SIG-M5 treated with dmso at 0.1 percent for 504 hours (cell line): ENCODE data around the gene FUOM.
"Not testable (repeated sequence)": the region's sequence is repeated elsewhere in the genome, so short reads cannot be mapped to it uniquely, and the experiment has no call there.

Experiments
- DNase-seq: peaks from one replicate; lab custom pipeline; 2025; ENCODE audit not compliant: unreplicated experiment; lab: John Stamatoyannopoulos, UW

FUOM gene

DNA sequence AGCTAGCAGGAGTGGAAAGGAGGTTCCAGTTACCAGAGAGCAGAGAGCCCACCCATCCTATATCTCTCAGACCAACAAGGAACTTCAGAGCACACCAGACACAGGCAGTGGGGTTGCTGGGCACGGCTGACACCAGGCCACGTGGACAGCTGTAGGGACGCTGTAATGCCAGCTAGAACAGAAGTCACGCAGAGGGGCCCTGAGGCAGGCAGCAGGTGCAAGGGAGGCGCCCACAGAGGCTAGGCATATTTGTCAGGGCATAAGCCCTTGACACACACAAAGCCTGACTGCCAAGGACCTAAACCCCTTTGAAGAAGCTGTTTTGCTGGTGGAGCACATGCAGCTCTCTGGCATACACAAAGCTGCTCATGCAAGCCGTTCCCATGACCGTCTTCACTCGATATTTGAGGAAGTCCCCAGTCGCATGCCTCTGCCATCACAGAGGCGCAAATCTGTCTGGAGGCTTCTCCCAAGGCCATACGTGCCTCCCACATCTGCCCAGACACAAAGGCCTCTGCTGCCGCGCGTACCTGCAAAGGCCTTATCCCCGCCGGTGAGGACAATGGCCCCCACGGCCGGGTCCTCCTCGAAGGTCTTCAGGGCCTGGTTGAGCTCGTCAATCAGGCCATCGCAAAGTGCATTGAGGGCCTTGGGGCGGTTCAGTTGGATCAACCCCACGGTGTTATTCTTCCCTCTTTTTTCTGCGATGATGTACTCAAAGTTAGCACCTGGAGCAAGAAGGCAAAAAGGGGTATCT, 12.4 kb upstream of the FUOM start:
- DNase-seq: no peak

DNA sequence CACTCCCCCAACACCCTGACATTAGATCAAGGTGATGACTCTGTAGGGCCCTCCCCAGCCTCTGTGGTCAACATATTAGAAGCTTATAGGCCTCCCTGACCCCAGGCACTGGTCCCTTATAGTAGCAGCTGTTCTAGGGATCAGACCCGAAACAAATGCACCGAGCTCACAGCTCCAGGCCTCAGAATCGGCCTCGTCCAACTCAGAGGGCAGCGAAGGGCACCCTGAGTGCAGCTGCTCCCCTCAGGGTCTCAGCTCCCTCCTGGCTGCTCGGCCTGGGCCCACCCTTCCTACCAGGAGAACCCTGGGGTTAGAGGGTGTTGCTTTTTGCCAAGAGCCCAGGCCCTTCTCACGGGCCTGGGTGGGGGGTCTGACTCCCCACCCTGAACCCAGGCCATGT, 10.3 kb upstream of the FUOM start:
- no peak for DNase-seq

DNA sequence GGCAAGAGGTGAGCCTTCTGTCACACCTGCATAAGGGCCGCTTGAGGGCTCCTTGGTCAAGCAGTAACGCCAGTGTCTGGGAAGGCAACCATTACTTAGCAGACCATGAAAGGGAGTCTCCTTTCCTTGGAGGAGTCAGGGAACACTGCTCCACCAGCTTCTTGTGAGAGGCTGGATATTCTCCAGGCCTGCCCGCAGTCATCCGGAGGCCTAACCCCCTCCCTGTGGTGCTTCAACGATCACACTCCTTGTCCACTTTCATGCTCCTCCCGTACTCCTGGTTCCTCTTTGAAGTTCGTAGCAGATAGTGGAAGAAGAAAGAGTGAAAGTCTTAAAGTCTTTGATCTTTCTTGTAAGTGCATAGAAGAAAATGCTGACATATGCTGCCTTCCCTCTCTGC, 9.6 kb upstream of the FUOM start:
- not testable (repeated sequence) for DNase-seq

DNA sequence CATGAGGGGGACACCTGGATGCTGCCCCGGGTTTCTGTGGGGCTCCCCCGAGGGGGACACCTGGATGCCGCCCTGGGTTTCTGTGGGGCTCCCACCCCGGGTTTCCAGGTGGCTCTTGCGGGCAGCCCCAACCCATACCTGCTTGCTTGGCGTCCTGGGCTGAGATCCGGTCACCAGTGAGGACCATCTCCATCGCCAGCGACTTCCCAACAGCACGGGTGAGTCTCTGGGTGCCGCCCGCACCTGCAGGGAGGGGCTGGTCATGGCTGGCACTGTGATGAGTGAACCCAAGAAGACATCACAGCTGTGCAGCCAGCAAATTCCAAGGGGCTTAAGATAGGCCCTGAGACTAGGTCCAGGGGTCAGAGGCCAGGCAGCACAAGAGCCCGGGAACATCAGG, 8.9 kb upstream of the FUOM start:
- no peak for DNase-seq

DNA sequence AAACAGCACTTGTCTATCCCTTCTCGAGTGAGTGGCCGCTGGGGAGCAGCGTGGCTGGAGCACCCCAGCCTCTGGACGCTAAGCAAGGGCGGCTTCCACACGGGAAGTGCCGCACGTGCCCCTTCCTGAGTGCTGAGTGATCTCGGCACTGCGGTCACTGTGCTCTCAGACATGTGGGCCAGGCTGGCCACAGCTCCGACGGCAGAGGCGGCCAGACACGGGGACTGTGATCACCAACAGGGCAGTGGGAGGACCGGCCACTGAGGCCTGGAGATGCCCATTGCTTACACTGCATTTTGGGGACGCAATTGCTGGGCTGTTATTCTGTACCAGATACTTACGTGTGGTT, 8.3 kb upstream of the FUOM start:
- no peak for DNase-seq

DNA sequence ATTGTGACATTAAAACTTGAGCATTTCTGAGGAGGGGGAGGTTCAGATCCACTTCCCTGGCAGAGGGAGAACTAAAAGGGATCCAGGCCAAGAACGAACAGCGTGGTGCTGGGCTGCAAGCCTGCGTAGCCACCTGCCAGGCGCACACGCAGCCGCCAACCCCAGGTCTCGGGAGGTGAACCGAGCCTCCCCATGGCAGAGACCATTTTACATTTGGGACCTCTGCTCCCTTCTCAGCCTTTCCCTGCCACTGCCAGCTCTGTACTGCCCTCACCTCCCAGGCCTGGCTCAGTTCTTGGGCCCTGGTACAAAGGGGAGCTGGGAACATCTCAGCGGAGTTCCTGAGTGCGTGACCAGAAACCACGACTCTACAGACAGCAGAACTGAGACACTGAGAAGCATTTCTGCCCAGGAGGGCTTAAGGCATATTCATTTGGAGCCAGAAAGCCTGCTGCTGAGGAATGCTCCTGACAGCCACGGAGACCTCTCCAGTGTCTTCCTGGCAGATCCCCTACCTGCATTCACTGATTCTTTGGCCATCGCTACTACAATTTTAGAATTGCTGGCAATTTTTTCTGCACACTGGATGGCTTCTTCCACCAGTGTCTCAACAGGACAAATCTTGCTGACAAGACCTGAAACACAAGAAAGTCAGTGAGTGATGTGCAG, 7.8 kb upstream of the FUOM start:
- DNase-seq: no peak

DNA sequence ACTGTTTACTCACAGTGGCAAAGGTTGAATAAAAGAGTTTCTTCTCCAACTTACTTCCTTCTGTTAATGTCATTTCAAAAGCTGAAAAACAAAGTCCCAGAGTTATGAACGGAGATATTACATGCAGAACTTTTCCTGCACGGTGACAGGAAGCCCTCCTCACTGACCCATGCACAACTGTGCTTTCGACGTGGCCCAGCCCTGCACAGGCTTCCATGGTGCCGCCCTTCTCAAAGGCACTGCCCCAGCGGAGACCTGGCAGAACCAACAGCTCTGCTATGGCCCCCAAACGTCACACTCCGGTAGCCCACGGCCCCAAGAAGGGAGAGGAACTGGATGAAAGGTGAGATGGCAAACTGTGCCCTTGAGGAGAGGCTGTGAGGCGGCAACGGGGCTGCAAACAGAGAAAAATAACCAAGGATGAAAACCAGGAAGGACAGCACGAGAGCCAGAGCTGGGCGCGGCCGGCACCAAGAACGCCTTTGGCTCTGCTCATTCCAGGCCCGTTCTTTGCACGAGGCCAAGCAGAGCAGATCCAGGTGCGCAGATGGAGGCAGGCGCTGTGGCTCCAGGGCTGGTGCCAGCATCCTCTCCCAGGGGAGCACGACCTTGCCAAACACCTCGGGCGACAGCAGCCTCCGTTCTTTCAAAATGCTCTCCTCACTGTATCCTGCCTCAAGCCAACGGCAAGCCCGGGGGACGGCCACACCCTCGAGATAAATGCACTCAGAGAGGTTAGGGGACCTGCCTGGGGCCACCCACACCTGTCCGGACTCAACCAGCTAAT, 7.0 kb upstream of the FUOM start:
- no peak for DNase-seq

DNA sequence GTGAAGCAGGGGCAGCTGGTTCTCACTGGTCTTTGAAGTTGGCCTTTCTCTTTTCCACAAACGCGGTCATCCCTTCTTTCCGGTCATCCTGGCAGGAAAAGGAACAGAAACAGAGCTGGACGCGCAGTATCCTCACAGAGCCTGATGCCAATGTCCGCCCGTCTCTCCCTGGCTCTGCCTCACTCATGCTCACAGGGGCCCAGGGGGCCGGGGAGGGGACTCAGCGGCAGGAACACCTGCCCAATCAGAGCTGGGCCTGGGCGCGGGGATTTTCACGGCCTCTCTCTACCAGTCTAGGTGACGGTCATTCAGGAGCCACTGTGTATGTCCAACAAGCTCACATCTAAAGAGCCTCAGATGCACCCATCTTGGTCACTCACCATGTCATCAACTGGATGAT, 5.0 kb upstream of the FUOM start:
- DNase-seq: no peak

DNA sequence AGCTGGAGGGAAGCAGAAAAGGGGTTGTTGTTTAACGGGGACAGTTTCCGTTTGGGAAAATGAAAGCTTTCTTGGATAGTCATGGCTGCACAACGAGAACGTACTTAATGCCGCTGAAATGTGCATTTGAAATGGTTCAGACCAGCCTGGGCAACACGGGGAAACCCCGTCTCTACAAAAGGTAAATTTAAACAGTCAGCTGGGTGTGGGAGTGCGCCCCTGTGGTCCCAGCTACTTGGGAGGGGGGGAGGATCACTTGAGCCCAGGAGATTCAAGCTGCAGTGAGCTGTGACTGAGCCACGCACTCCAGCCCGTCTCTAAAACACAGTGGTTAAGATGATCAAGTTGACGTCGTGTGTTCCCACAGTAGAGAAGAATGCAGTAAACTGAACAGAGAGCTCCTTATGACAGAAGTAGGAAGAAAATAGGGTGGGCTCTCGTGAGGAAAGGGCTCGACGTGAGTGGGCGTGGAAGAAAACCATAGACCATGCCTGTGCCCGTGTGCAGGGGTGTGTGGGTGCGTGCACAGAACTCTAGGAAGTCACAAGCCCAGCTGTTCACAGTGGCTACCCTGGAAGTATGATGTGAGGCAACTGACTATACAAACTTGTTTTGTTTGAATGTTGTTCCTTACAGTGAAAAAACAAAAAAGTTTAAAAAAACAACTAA, 4.1 kb upstream of the FUOM start:
- DNase-seq: no peak

DNA sequence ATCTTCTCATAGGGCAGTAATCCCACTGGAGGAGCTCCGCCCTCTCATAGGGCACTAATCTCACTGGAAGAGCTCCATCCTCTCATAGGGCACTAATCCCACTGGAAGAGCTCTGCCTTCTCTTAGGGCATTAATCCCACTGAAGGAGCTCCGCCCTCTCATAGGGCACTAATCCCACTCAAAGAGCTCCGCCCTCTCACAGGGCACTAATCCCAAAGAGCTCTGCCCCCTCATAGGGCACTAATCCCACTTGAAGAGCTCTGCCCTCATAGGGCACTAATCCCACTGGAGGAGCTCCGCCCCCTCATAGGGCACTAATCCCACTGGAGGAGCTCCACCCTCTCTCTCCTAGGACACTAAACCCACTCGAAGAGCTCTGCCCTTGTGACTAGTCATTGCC, 3.4 kb upstream of the FUOM start:
- no peak for DNase-seq

DNA sequence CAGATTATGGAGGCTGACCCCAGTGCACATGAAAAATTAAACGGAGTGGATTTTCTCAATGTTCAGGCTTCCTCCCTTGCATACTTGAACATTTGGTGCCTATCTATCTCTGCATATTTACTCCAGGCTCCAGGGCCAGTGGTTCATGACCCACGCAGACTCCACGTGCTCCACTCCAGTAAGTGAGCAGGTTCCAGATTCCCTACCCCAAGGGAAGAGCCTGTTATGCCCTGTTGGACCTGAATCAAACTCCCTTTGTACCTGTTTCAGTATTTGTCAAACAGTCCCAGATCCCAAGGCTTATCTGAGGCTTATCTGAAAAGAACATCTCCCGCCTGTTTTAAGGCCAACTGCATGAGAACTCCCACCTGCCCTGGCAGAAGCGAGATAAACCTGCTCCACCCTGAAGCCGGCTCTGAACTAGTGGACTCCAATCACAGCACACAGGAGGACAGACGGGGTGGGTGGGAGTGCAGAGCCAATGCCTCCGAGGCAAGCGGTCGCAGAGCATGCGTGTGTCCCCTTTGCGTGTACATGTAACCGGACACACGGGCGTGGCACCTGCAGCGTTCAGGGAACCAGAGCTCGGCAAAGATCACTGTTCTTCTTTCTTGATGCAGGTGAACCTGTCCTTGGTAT, 2.3 kb upstream of the FUOM start:
- no peak for DNase-seq

DNA sequence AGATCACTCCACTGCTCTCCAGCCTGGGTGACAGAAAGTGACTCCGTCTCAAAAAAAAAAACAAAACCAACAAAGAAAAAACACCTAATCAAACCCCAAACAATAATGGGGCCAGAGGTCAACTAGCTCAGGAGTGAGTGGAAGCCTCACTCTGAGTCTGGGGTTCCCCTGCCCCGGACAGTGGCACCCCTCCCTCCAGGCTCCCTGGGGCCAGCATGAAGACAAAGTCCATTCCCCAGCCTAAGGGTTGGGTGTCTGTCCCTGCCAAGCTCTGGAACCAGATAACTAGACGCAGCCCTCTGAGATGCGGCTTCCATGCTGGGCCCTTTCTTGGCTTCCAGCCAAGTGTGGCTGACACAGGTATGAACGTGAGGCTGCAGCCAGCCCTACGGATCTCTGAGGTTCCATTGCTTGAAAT, 1.7 kb upstream of the FUOM start:
- no peak for DNase-seq

DNA sequence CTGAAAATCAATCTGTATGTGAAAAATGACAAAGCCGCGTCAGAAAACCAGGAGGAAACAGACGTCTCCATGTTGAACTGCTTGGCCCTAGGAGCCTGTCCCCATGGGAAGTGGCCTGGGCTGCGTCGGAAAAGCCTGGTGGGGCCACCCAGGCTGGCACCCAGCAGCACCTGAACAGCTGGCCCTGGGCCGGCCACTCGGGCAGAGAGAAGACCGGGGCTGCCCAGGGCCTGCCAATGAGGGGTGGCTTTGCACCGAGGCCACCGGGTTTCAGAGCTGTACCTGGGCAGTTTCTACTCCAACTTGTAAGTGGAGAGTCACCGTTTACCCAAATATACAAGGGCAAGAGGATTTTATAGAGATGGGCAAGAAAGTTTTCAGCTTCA, 1.1 kb upstream of the FUOM start:
- no peak for DNase-seq

DNA sequence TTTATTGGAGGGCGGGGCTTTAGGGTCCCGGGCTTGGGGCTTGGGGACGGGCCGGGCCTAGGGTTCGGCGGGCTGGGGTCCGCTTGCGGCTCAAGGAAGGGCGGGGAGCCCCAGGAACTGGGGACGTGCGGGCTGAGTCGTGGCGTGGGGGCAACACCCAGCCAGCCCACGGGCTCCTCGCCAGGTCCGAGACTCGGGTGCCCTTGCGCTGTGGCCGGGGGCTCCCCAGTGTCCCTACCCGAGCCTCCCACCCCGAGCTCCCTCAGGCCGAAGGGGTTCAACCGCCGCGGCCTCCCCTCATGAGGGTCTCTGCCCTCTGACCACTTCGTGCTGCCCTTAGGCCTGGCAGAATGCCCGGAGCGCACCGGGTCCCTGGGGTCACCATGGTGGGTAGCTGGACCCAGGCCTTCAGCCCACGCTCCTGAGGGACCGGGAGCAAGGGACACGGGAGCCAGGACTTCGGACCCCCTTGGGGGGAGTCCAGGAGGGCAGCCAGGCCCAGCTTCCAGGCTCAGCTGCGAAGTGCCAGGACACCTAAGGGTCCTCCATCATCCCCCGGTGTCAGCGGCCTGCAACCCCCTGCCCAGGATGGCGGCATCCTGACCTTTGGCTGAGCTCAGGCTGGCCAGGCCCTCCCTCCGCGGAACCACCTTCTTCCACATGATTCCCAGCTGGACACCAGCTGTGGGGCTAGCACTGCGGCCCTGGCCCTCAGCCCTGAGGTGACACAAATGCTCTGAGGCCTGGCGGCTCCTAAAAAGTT, 524 bp upstream of the FUOM start:
- DNase-seq: no peak

DNA sequence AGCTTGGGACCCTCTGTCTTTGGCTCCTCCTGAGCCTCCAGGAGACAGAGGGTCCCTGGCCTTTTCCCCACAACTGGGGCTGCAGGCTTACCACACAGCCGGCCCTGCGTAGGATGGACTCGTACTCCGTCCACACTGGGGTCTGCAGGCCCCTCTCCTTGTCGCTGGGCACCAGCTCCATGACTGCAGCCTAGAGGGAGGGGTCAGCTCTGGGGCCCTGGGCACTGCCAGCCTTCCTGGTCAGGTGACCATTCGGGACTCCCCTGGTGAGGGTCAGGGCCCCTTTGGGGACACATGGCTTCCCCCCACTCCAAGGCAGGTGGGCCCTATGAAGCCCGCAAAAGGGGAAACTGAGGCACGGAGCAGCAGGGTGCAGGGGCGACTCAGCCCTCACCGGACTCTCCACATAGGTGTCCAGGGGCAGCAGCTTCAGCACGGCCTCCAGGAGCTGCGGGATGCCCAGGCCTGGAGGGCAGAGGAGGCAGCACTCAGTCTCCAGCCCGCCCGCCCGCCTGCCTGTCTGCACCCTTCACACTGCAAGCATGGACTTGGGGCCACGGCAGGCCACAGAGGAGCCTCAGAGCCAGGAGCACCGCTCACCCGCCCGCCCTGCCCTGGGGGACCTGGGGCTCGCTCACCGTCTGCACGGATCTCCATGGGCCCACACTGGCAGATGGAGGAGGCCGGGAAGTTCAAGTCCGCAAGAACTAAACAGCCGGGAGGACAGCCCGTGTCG, 1.1 kb downstream of the FUOM start:
- DNase-seq: no peak

DNA sequence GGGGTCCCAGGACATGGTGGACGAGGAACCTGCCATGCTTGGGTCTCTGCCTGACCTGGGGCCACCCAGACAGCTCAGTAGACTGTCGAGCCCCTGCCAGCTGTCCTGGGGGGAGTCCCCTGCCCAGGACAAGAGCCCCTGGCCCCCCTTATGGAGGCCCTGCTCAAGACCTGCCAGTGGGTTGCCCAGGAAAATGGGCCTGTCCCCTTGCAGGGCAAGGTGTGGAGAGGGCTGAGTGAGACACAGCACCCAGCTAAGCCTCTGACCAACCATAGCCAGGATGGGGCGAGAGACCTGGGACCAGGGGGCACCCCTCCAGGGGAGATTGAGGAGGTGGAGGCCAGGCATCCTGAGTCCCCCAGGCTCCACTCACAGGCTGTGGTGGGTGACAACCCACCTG, 1.8 kb downstream of the FUOM start:
- DNase-seq: no peak

DNA sequence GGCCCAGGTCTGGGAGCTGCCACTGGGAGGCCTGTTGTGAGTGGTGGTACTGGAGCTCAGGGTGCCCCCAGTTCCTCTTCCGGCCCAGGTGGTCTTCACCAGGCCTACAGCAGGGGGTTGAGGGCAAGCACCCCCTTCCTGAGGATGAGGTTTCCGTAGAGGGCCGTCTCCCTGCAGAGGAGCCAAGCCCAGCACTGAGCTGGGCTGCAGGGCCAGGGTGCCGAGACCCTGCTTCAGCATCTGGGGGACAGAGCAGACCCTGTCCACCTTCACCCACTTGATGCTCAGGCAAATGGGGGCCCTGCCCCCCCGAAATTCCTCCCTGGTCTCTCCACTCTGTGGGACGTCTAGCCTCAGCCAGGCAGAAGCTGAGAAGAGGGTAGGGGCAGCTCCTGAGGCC, 2.6 kb downstream of the FUOM start:
- no peak for DNase-seq

DNA sequence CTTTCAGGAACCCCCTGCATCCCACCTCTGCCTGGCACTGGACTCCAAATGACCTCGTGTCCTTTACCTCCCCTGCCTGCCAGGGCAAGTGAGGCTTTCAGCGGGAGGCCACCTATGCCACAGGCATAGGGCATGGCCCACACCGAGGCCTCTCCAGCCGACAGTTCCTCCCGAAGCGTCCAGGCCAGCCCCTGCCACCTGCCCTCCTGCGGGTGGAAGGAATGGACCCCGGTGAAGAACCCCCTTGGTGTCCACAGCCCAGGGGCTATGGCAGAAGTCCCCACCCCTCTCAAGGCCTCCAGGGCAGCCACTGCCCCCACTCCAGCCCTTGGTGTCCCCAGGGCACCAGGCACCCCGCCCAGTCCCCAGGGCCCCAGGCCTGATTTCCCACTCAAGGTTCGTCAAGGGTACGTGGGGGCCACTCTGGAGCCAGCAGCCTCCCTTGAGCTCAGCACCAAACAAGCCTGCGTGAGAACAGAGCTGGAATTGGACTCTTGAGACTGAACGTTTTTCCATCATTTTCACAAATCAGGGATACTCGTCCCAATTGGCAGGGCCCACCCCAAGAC, 3.1 kb downstream of the FUOM start:
- no peak for DNase-seq

DNA sequence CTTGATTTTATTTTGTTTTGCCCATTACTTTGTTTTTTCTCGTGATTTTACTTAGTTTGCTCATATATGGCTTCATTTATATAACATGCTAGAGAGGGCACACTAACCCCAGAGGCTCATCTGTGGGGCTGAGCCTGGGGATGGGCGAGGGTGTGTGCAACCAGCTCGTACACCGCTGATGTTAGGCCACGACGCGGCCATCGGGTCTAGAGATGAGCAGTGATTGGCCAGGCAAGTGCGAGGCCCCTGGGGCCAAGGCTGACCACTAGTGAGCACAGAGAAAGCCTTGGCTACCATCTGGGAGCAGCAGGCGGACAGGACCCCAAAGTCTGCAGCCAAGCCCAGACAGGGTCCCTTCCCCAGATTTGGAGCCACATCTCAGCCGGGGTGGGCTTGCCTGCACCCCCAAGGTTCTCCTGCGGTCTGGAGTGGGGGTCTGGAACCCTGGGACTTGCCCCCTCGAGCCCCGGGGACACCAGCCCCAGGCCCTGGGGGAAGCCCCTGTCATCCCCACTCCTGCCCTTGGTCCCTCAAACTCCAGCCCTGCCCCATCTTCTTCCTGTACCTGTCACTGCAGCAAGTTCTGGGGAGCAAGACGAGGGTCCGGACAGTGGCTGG, 3.7 kb downstream of the FUOM start:
- no peak for DNase-seq
